Esophagus (tissue), 2 donors: Measurements from ENCODE around the gene DSEL. TPM values are rescaled to one million over a fixed set of nuclear protein-coding genes. Genes with fewer than 3 reads are reported as not detected.

ENCODE experiments used
- H3K27ac ChIP-seq, 2 donors: one replicate each; pipeline ENCODE4 v1.5.1; 2013; ENCODE audit warnings: low read depth in 2 of 2, mild to moderate bottlenecking in 2 of 2, inconsistent platforms in 1 of 2, low read length in 1 of 2, moderate library complexity in 1 of 2
- H3K27me3 ChIP-seq, 2 donors: one replicate each; pipeline ENCODE4 v1.6.1; 2013; ENCODE audit warnings: low read length in 2 of 2, control low read depth in 1 of 2, mild to moderate bottlenecking in 1 of 2; ENCODE audit not compliant: insufficient read depth in 2 of 2, control insufficient read depth in 1 of 2
- H3K36me3 ChIP-seq, 2 donors: one replicate each; pipeline ENCODE4 v1.6.1; 2013; ENCODE audit warnings: low read length in 1 of 2; ENCODE audit not compliant: control insufficient read depth in 2 of 2, insufficient read depth in 2 of 2
- H3K4me1 ChIP-seq, 2 donors: one replicate each; pipeline ENCODE4 v1.6.1; 2013; ENCODE audit warnings: low read length in 1 of 2; ENCODE audit not compliant: control insufficient read depth in 2 of 2, insufficient read depth in 2 of 2
- H3K4me3 ChIP-seq, 2 donors: one replicate each; pipeline ENCODE4 v1.5.1; 2013; ENCODE audit warnings: low read length in 2 of 2, mild to moderate bottlenecking in 2 of 2, low read depth in 1 of 2, moderate library complexity in 1 of 2
- H3K9me3 ChIP-seq, 2 donors: one replicate each; pipeline ENCODE4 v1.6.1; 2013; ENCODE audit warnings: mild to moderate bottlenecking in 2 of 2, low read depth in 1 of 2, low read length in 1 of 2, moderate library complexity in 1 of 2; ENCODE audit not compliant: control insufficient read depth in 2 of 2, insufficient read depth in 1 of 2
- WGBS, 2 donors: extraction: QIAGEN DNeasy Blood & Tissue Kit; methylation state at CpG; one replicate each; pipeline ENCODE4 v1.1.7; 2013; 5-methylcytosine and 5-hydroxymethylcytosine counted together
- polyA plus RNA-seq, 2 donors: library from polyadenylated mRNA; stranded (reverse); fragments of 200-250 nt; gene quantifications; one replicate each; pipeline ENCODE4 v1.2.3, GENCODE V29; 2013
- donor health status: healthy with polysubstance abuse.
- donor health status: Bipolar disorder and iron deficiency.

DSEL gene
- polyA plus RNA-seq, 2 donors, result 0.18 to 0.38 TPM

- H3K4me1 ChIP-seq, result no peaks in the 10 kb centered on the region
- H3K9me3 ChIP-seq, result no peaks in the 10 kb centered on the region
- WGBS, 2 donors, result 94 to 96% methylated on average over 2 of the region's 2 CpGs
- no peak overlapping the region for H3K27ac ChIP-seq
- no peak overlapping the region for H3K4me3 ChIP-seq
- H3K27me3 ChIP-seq, result no peaks in the 10 kb centered on the region
- H3K36me3 ChIP-seq, result no peaks in the 10 kb centered on the region
Observed at GRCh38 chr18:67508146-67508545, 8.4 kb downstream of the DSEL start.

GRCh38 chr18:67504739-67505138, 11.8 kb downstream of the DSEL start:
- H3K4me1 ChIP-seq, result no peaks in the 10 kb centered on the region
- no peak overlapping the region for H3K27ac ChIP-seq
- H3K9me3 ChIP-seq, result no peaks in the 10 kb centered on the region
- no peaks in the 10 kb centered on the region for H3K27me3 ChIP-seq
- whole genome bisulfite sequencing, 2 donors, result 67 to 100% methylated on average over 1 of the region's 1 CpG
- no peak overlapping the region for H3K4me3 ChIP-seq
- H3K36me3 ChIP-seq, result no peaks in the 10 kb centered on the region

GRCh38 chr18:67500522-67501205, 15.9 kb downstream of the DSEL start:
- Histone ChIP-seq H3K27ac (no peak overlapping the region), H3K9me3 (no peaks in the 10 kb centered on the region), H3K4me3 (no peak overlapping the region), H3K4me1 (no peaks in the 10 kb centered on the region), H3K27me3 (no peaks in the 10 kb centered on the region), H3K36me3 (no peaks in the 10 kb centered on the region)
- 55 to 66% methylated on average over 3 of the region's 3 CpGs for WGBS, 2 donors

- H3K27me3 ChIP-seq, result no peaks in the 10 kb centered on the region
- no peak overlapping the region for H3K4me3 ChIP-seq
- H3K4me1 ChIP-seq, result no peaks in the 10 kb centered on the region
- H3K27ac ChIP-seq, result no peak overlapping the region
- H3K36me3 ChIP-seq, result no peaks in the 10 kb centered on the region
- 63 to 71% methylated on average over 4 of the region's 4 CpGs for WGBS, 2 donors
- no peaks in the 10 kb centered on the region for H3K9me3 ChIP-seq
Observed at GRCh38 chr18:67496469-67496868, 20.1 kb downstream of the DSEL start.

GRCh38 chr18:67486534-67486933, 30.0 kb downstream of the DSEL start:
- Histone ChIP-seq H3K4me3 (no peak overlapping the region), H3K27ac (no peak overlapping the region), H3K4me1 (no peaks in the 10 kb centered on the region), H3K36me3 (no peaks in the 10 kb centered on the region), H3K9me3 (no peaks in the 10 kb centered on the region), H3K27me3 (no peaks in the 10 kb centered on the region)

- Histone ChIP-seq H3K9me3 (no peaks in the 10 kb centered on the region), H3K4me1 (no peaks in the 10 kb centered on the region), H3K27ac (no peak overlapping the region), H3K4me3 (no peak overlapping the region), H3K27me3 (no peaks in the 10 kb centered on the region), H3K36me3 (no peaks in the 10 kb centered on the region)
- 90 to 91% methylated on average over 3 of the region's 3 CpGs for WGBS, 2 donors
Observed at GRCh38 chr18:67485655-67486054, 30.9 kb downstream of the DSEL start.

GRCh38 chr18:67484458-67484857, 32.1 kb downstream of the DSEL start:
- H3K27ac ChIP-seq, result no peak overlapping the region
- WGBS, 2 donors, result 83 to 84% methylated on average over 2 of the region's 2 CpGs
- no peaks in the 10 kb centered on the region for H3K9me3 ChIP-seq
- no peak overlapping the region for H3K4me3 ChIP-seq
- no peaks in the 10 kb centered on the region for H3K4me1 ChIP-seq
- H3K36me3 ChIP-seq, result no peaks in the 10 kb centered on the region
- no peaks in the 10 kb centered on the region for H3K27me3 ChIP-seq

GRCh38 chr18:67483952-67484351, 32.6 kb downstream of the DSEL start:
- no peaks in the 10 kb centered on the region for H3K4me1 ChIP-seq
- H3K9me3 ChIP-seq, result no peaks in the 10 kb centered on the region
- H3K27me3 ChIP-seq, result no peaks in the 10 kb centered on the region
- 85 to 87% methylated on average over 6 of the region's 6 CpGs for WGBS, 2 donors
- no peak overlapping the region for H3K27ac ChIP-seq
- no peaks in the 10 kb centered on the region for H3K36me3 ChIP-seq
- no peak overlapping the region for H3K4me3 ChIP-seq

GRCh38 chr18:67483237-67483636, 33.3 kb downstream of the DSEL start:
- Histone ChIP-seq H3K4me1 (no peaks in the 10 kb centered on the region), H3K4me3 (no peak overlapping the region), H3K27me3 (no peaks in the 10 kb centered on the region), H3K36me3 (no peaks in the 10 kb centered on the region), H3K9me3 (no peaks in the 10 kb centered on the region), H3K27ac (no peak overlapping the region)
- 32 to 38% methylated on average over 2 of the region's 2 CpGs for WGBS, 2 donors

GRCh38 chr18:67478249-67478648, 38.3 kb downstream of the DSEL start:
- H3K9me3 ChIP-seq, result no peaks in the 10 kb centered on the region
- H3K36me3 ChIP-seq, result no peaks in the 10 kb centered on the region
- no peaks in the 10 kb centered on the region for H3K4me1 ChIP-seq
- H3K27me3 ChIP-seq, result no peaks in the 10 kb centered on the region
- 39 to 61% methylated on average over 3 of the region's 3 CpGs for WGBS, 2 donors
- H3K27ac ChIP-seq, result no peak overlapping the region
- H3K4me3 ChIP-seq, result no peak overlapping the region
